Liver (tissue), 3 donors: Measurements from ENCODE around the gene TCERG1L.

Experiments used
- HNF4G ChIP-seq: IDR thresholded peaks from 2 replicates; pipeline ENCODE4 v1.6.1; 2016; ENCODE audit warnings: antibody characterized with exemption
- JUND ChIP-seq, 2 donors: IDR thresholded peaks; 2 replicates each; pipeline ENCODE4 v1.6.1; 2016; ENCODE audit warnings: antibody characterized with exemption in 2 of 2
- MAX ChIP-seq: IDR thresholded peaks from 2 replicates; pipeline ENCODE4 v1.6.1; 2016; ENCODE audit warnings: antibody characterized with exemption
- RAD21 ChIP-seq, 2 donors: IDR thresholded peaks; 2 replicates each; pipeline ENCODE4 v1.6.1; 2016; ENCODE audit warnings: antibody characterized with exemption in 2 of 2, mild to moderate bottlenecking in 2 of 2
- SP1 ChIP-seq: IDR thresholded peaks from 2 replicates; pipeline ENCODE4 v1.6.1; 2018; ENCODE audit warnings: antibody characterized with exemption, mild to moderate bottlenecking
- TF ChIP-seq, protein P1 (sequence below): fragments of 150-350 bp; IDR thresholded peaks from 2 replicates; pipeline ENCODE4 v1.5.1; 2017; ENCODE audit warnings: improper control_type of control experiment, low read depth, low read length; ENCODE audit not compliant: missing input control
- donor health status: healthy.
- donor health status: healthy.

GRCh38 chr10:131254859-131255252 is 56.7 kb downstream of the TCERG1L start:
- no peak for TF ChIP-seq MAX
- TF ChIP-seq, protein P1, sequence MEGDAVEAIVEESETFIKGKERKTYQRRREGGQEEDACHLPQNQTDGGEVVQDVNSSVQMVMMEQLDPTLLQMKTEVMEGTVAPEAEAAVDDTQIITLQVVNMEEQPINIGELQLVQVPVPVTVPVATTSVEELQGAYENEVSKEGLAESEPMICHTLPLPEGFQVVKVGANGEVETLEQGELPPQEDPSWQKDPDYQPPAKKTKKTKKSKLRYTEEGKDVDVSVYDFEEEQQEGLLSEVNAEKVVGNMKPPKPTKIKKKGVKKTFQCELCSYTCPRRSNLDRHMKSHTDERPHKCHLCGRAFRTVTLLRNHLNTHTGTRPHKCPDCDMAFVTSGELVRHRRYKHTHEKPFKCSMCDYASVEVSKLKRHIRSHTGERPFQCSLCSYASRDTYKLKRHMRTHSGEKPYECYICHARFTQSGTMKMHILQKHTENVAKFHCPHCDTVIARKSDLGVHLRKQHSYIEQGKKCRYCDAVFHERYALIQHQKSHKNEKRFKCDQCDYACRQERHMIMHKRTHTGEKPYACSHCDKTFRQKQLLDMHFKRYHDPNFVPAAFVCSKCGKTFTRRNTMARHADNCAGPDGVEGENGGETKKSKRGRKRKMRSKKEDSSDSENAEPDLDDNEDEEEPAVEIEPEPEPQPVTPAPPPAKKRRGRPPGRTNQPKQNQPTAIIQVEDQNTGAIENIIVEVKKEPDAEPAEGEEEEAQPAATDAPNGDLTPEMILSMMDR, result no peak
- TF ChIP-seq JUND (IDR thresholded peaks at IDR 0.05), result no peak
- TF ChIP-seq RAD21 (IDR thresholded peaks at IDR 0.05), result no peak
- no peak for TF ChIP-seq SP1
- no peak for TF ChIP-seq HNF4G
